Activated CD4-positive, alpha-beta T cell treated with anti-CD3 and anti-CD28 coated beads for 36 hours (primary cell): ENCODE measurements around the gene TAF1D. TPM values are rescaled to one million over a fixed set of nuclear protein-coding genes. Genes with fewer than 3 reads are reported as not detected.

ENCODE experiments used
- ATAC-seq: fragments of 200-7000 bp; cut with Tn5 transposase; one replicate; pipeline ENCODE4 v1.10.0; 2021; ENCODE audit warnings: mild to moderate bottlenecking, moderate library complexity
- CTCF ChIA-PET: fragments of 350-600 bp; sonication (Branson Sonifier 250); formaldehyde crosslinking; loops from one replicate; lab custom pipeline; 2021; ENCODE audit warnings: antibody characterized with exemption; lab: Charles Lee
- POLR2A ChIA-PET: fragments of 350-600 bp; sonication (Branson Sonifier 250); formaldehyde crosslinking; loops from one replicate; lab custom pipeline; 2021; ENCODE audit warnings: antibody characterized with exemption, inconsistent platforms; lab: Charles Lee
- DNase-seq: peaks from one replicate; pipeline ENCODE4 v3.0.0-alpha.2; 2020
- H3K27ac Mint-ChIP-seq: one replicate; pipeline ENCODE4 v1.8.0; 2021; ENCODE audit warnings: mixed read lengths
- H3K27me3 Mint-ChIP-seq: one replicate; pipeline ENCODE4 v1.8.0; 2021; ENCODE audit warnings: mixed read lengths
- H3K36me3 Mint-ChIP-seq: one replicate; pipeline ENCODE4 v1.8.0; 2021; ENCODE audit warnings: low read depth, mixed read lengths
- H3K4me1 Mint-ChIP-seq: one replicate; pipeline ENCODE4 v1.8.0; 2021; ENCODE audit warnings: mixed read lengths
- H3K4me3 Mint-ChIP-seq: one replicate; pipeline ENCODE4 v1.8.0; 2021; ENCODE audit warnings: mild to moderate bottlenecking, moderate library complexity, mixed read lengths
- H3K9me3 Mint-ChIP-seq: one replicate; pipeline ENCODE4 v1.8.0; 2021; ENCODE audit warnings: low read depth, mixed read lengths
- intact Hi-C, 2 experiments: fragments of 100-400 bp; cut with DNase I in 1 of 2; cut with micrococcal nuclease in 1 of 2; formaldehyde crosslinking; loops; one replicate each; pipeline versions ENCODE4 v1.14.2 to v1.15.1; 2022 to 2024; cut with DNase I, micrococcal nuclease
- total RNA-seq, 2 experiments: library from RNA; stranded (reverse); gene quantifications; one replicate each; pipeline ENCODE4 v1.2.3, GENCODE V29; 2021

TAF1D gene
- total RNA-seq, 2 experiments from 2014 or later = 326 to 355 TPM

DNA sequence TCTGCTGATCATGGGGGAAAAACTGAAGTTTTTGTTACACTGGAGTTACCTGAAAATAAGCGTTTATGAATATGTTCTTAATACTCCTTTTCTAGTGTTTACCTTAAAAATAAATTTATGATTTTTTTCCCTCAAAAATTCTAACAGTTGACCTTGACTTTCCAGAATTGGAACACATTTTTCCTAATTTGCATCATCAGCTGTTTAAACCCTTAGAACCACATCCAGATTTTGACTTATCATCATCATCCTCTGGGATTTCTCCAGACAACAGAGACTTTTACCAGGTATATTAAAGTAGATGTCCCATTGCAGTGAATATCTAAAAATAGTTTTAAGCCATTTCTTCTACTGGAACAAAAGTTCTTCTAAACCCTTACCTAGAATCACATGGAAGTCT lies 17.2 kb downstream of the TAF1D start:
- intact Hi-C loops = no loop called here
- CTCF ChIA-PET = no interaction called here
- Mint-ChIP-seq H3K4me1 (peaks cover 2% of the 10 kb centered on the region), H3K36me3 (peaks cover 51% of the 10 kb centered on the region), H3K4me3 (no peak overlapping the region), H3K27me3 (no peaks in the 10 kb centered on the region), H3K27ac (no peak overlapping the region), H3K9me3 (no peaks in the 10 kb centered on the region)
- POLR2A ChIA-PET = no interaction called here
- ATAC-seq = no peak
- no peak for DNase-seq

DNA sequence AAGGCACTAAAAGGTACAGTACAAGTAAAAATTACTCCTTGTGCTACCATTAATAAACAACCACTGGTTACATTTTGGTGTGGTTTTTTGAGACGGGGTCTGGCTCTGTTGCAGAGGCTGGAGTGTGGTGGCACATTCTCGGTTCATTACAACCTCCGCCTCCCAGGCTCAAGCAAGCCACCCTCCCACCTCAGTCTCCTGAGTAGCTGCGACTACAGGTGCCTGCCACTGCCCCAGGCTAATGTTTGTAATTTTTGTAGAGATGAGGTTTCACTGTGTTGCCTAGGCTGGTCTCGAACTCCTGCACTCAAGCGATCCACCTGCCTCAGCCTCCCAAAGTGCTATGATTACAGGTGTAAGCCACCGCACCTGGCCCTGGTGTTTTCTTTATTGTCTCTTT lies 20.8 kb downstream of the TAF1D start:
- ChIA-PET CTCF (interaction anchor here (1.4 to 1.7 kb wide), 2 partner anchors 10 to 13 kb away, joined by 3 to 4 read pairs; no protein-coding TSS in a partner anchor), POLR2A (no interaction called here)
- DNase-seq (no peak), ATAC-seq (no peak)
- intact Hi-C loops = no loop called here
- peaks cover 61% of the 10 kb centered on the region for H3K36me3 Mint-ChIP-seq
- no peak overlapping the region for H3K4me3 Mint-ChIP-seq
- no peaks in the 10 kb centered on the region for H3K9me3 Mint-ChIP-seq
- H3K27me3 Mint-ChIP-seq = no peaks in the 10 kb centered on the region
- H3K27ac Mint-ChIP-seq = no peak overlapping the region
- H3K4me1 Mint-ChIP-seq = peaks cover 17% of the 10 kb centered on the region

DNA sequence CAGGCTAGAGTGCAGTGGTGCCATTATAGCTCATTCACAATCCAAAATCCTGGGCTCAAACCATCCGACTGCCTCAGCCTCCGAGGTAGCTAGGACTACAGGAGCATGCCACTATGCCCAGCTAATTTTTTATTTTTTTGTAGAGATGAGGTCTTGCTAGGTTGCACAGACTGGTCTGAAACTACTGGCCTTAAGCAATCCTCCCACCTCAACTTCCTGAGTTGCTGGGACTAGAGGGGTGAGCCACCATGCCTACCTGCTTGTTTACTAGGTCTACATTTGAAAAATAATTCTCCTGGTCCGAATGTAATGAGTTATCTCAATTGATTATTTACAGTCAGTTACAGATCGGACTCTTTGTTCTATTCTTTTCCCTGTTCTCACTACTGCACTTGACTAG lies 22.0 kb downstream of the TAF1D start:
- H3K27me3 Mint-ChIP-seq = no peaks in the 10 kb centered on the region
- intact Hi-C loops = no loop called here

DNA sequence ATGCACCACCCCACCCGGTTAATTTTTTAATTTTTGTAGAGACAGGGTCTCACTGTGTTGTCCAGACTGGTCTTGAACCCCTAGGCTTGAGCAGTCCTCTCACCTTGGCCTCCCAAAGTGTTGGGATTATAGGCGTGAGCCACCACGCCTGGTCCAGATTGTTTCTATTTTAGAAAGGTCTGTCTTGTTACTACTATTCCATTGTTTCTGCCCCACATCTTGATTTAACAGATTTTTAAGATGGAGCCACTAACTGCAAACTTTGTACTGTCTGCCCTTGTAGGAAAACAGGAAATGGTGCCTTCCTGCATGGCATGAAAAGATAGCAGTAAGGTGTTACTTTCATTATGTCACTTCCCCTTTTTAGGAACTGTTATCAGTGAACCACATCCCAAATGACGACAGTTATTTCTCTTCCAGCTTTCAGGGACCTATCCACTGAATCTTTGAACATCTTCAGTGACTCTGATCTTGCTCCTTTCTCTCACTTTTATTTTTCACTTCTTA lies 23.2 kb downstream of the TAF1D start:
- peak overlapping the region; percentile 62 for H3K27ac Mint-ChIP-seq
- POLR2A ChIA-PET = interaction anchor here (0.8 kb wide), 1 partner anchor 20 kb away, joined by 3 read pairs; no protein-coding TSS in a partner anchor
- H3K4me3 Mint-ChIP-seq = no peak overlapping the region
- peaks cover 17% of the 10 kb centered on the region for H3K4me1 Mint-ChIP-seq
- DNase-seq = no peak
- peak; percentile 49 for ATAC-seq
- H3K27me3 Mint-ChIP-seq = no peaks in the 10 kb centered on the region
- CTCF ChIA-PET = interaction anchor here (1.1 to 1.4 kb wide), 2 partner anchors 11 to 38 kb away, joined by 4 to 6 read pairs; no protein-coding TSS in a partner anchor
- peaks cover 74% of the 10 kb centered on the region for H3K36me3 Mint-ChIP-seq
- intact Hi-C loops = no loop called here
- H3K9me3 Mint-ChIP-seq = peaks cover 2% of the 10 kb centered on the region

More for the DNA sequence above, 22.0 kb downstream of the TAF1D start:
- no peak for ATAC-seq
- H3K4me3 Mint-ChIP-seq = no peak overlapping the region
- H3K9me3 Mint-ChIP-seq = peaks cover 2% of the 10 kb centered on the region
- no peak for DNase-seq
- H3K36me3 Mint-ChIP-seq = peaks cover 69% of the 10 kb centered on the region
- CTCF ChIA-PET = interaction anchor here (0.6 to 0.8 kb wide), 3 partner anchors 19 to 760 kb away, joined by 3 read pairs; no protein-coding TSS in a partner anchor
- H3K27ac Mint-ChIP-seq = no peak overlapping the region
- H3K4me1 Mint-ChIP-seq = peaks cover 17% of the 10 kb centered on the region
- POLR2A ChIA-PET = interaction anchor here (0.7 to 0.8 kb wide), 4 partner anchors 16 to 33 kb away, joined by 3 to 5 read pairs (median 3); partner anchors contain the start of genes C11orf54 and TAF1D

DNA sequence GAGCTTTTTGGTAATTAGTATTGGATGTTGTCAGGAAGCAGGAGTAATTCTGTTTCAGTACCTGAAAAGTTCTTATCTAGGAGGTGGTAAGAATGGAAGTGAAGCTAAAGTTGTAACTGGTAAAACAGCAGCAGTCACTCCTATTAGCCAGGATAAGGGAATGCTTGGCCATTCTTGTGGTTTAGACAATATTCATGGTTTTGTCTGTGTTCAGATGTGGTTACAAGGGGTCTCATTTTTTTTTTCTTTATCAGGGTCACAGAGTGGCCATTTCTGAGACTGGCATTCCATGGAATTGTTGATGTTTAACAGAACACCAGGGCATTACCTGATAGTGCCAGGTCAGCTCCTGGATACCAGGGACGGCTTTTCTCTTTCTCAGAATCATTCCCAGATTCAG lies 23.8 kb downstream of the TAF1D start:
- intact Hi-C loops = no loop called here

DNA sequence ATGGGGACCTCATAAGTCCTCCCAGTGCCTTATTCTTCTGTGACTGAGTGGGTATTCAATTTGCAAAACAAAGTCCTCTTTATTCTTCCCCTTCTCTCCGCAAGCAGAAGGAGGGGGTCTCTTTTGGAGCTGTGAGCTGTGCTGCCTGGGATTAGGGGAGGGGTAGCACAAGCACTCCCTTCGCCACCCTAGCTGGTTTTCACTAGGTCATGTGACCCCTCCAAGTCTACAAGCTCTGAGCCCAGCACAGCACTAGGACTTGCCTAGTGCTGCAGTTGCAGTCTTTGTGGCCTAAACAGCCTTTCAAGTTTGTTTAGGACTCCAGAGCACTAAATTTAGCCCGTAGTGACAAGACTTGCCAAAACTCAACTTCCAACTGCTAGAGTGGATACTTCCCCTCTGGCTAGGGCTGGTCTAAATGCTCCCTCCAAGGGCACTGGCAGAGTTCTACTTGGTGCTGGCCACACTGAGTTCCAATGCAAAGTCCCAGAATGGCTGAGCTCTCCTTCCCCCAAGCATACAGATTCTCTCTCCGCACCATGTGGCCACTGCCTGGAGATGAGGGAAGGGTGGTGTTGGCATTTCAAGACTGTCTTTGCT lies 25.4 kb downstream of the TAF1D start:
- H3K27ac Mint-ChIP-seq = no peak overlapping the region
- intact Hi-C loops = no loop called here
- CTCF ChIA-PET = interaction anchor here (1.6 kb wide), 1 partner anchor 44 kb away, joined by 4 read pairs; no protein-coding TSS in a partner anchor

More for the DNA sequence above, 23.8 kb downstream of the TAF1D start:
- ATAC-seq (no peak), DNase-seq (no peak)
- Mint-ChIP-seq H3K4me3 (no peak overlapping the region), H3K4me1 (peaks cover 19% of the 10 kb centered on the region), H3K36me3 (peaks cover 75% of the 10 kb centered on the region), H3K27me3 (no peaks in the 10 kb centered on the region), H3K9me3 (peaks cover 2% of the 10 kb centered on the region), H3K27ac (peak overlapping the region; percentile 62)
- CTCF ChIA-PET = interaction anchor here (1.1 to 1.4 kb wide), 3 partner anchors 10 to 37 kb away, joined by 4 to 6 read pairs (median 4); no protein-coding TSS in a partner anchor
- POLR2A ChIA-PET = interaction anchor here (0.8 kb wide), 1 partner anchor 19 kb away, joined by 3 read pairs; no protein-coding TSS in a partner anchor

DNA sequence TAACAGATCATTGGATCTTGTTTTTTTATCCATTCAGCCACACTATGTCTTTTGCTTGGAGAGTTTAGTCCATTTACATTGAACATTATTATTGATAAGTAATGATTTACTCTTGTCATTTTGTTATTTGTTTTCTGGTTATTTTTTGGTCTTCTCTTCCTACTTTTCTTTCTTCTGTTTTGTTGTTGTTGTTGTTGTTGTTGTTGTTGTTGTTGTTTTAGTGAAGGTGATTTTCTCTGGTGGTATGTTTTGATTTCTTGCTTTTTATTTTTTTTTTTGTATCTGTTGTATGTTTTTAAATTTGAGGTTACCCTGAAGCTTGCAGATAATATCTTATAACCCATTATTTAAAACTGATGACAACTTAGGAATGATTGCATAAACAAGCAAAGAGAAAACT lies 28.6 kb downstream of the TAF1D start:
- intact Hi-C loops = no loop called here
- no peaks in the 10 kb centered on the region for H3K27me3 Mint-ChIP-seq
- H3K9me3 Mint-ChIP-seq = peaks cover 28% of the 10 kb centered on the region
- H3K27ac Mint-ChIP-seq = no peak overlapping the region
- peaks cover 12% of the 10 kb centered on the region for H3K4me1 Mint-ChIP-seq
- ChIA-PET CTCF (no interaction called here), POLR2A (no interaction called here)
- H3K4me3 Mint-ChIP-seq = no peak overlapping the region
- peaks cover 93% of the 10 kb centered on the region for H3K36me3 Mint-ChIP-seq
- DNase-seq (no peak), ATAC-seq (no peak)

More for the DNA sequence above, 25.4 kb downstream of the TAF1D start:
- POLR2A ChIA-PET = no interaction called here
- Mint-ChIP-seq H3K9me3 (peaks cover 5% of the 10 kb centered on the region), H3K4me1 (peaks cover 20% of the 10 kb centered on the region), H3K36me3 (peaks cover 76% of the 10 kb centered on the region), H3K27me3 (no peaks in the 10 kb centered on the region), H3K4me3 (no peak overlapping the region)
- no peak for DNase-seq
- no peak for ATAC-seq

DNA sequence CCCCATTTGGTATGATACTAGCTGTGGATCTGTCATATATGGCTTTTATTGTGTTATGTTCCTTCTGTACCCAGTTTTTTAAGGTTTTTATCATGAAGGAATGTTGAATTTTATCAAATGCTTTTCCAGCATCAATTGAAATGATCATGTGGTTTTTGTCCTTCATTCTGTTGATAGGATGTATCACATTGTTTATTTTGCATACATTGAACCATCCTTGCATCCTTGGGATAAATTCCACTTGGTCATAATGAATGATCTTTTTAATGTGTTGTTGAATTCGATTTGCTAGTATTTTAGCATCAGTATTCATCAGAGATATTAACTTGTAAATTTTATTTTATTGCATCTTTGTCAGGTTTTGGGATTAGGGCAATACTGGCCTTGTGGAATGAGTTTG lies 31.1 kb downstream of the TAF1D start:
- H3K36me3 Mint-ChIP-seq = peaks cover 90% of the 10 kb centered on the region
- POLR2A ChIA-PET = no interaction called here
- H3K27ac Mint-ChIP-seq = no peak overlapping the region
- ATAC-seq = no peak
- peaks cover 28% of the 10 kb centered on the region for H3K9me3 Mint-ChIP-seq
- intact Hi-C loops = no loop called here
- no peaks in the 10 kb centered on the region for H3K27me3 Mint-ChIP-seq
- no peak for DNase-seq
- peaks cover 3% of the 10 kb centered on the region for H3K4me1 Mint-ChIP-seq
- no peak overlapping the region for H3K4me3 Mint-ChIP-seq
- CTCF ChIA-PET = no interaction called here

DNA sequence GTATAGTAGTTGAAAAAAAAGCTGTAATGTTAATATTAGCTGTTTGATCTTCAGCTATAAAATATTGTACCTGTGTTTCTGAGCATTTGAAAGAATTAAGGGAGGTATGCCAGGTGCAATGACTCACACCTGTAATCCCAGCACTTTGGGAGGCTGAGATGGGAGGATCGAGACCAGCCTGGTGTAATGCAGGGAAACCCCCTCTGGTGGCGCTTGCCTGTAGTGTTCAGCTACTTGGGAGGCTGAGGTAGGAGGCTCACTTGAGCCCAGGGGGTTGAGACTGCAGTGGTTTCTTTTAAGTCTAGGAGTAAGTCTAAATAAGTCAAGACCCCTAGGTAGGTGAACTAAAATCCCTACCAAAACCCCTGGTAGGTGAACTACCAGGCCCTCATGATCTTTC lies 37.1 kb downstream of the TAF1D start:
- no peak overlapping the region for H3K4me3 Mint-ChIP-seq
- ATAC-seq = peak; percentile 30
- ChIA-PET POLR2A (no interaction called here), CTCF (no interaction called here)
- peaks cover 11% of the 10 kb centered on the region for H3K9me3 Mint-ChIP-seq
- peak; percentile 22 for DNase-seq
- intact Hi-C loops = no loop called here
- no peak overlapping the region for H3K27ac Mint-ChIP-seq
- H3K4me1 Mint-ChIP-seq = no peaks in the 10 kb centered on the region
- no peaks in the 10 kb centered on the region for H3K27me3 Mint-ChIP-seq
- H3K36me3 Mint-ChIP-seq = peaks cover 78% of the 10 kb centered on the region

DNA sequence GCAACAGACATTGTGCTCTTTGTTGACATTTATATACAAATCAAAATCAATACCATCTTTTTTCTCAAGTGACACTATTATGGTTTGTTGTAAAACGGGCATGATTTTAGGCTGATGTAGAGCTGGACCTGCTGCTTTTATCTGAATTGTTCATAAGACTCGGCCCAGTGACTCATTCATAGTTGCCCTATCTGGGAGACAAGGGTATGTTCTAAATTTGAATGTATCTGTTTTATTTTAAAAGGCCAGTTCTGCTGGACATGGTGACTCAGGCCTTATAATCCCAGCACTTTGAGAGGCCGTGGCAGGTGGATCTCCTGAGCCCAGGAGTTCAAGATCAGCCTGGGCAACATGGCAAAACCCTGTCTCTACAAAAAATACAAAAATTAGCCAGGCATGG lies 40.5 kb downstream of the TAF1D start:
- Mint-ChIP-seq H3K9me3 (no peaks in the 10 kb centered on the region), H3K4me1 (no peaks in the 10 kb centered on the region)

DNA sequence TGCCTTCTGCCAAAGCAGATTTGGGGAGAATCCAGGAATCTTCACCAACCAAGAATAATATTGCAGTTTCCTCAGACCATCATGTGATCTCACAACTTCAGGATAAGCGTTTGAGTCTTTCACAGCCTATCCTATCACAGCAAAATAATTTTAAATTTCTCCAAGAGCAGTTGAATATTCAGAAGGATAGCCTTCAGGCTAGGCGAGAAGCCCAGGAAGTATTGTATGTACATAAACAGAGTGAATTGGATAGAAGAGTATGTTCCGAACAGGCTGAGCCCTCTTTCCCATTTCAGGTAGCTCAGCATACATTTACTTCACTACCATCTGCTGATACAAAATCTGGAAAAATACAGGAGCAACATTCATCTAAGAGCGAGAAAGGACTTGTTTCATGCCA lies 43.7 kb downstream of the TAF1D start:
- ChIA-PET CTCF (no interaction called here), POLR2A (interaction anchor here (1.0 kb wide), 1 partner anchor 20 kb away, joined by 3 read pairs; no protein-coding TSS in a partner anchor)
- Mint-ChIP-seq H3K4me3 (no peak overlapping the region), H3K27me3 (no peaks in the 10 kb centered on the region), H3K9me3 (no peaks in the 10 kb centered on the region), H3K27ac (no peak overlapping the region), H3K4me1 (no peaks in the 10 kb centered on the region), H3K36me3 (peaks cover 69% of the 10 kb centered on the region)
- DNase-seq (no peak), ATAC-seq (no peak)
- intact Hi-C loops = no loop called here

More for the DNA sequence above, 40.5 kb downstream of the TAF1D start:
- H3K36me3 Mint-ChIP-seq = peaks cover 81% of the 10 kb centered on the region
- no peaks in the 10 kb centered on the region for H3K27me3 Mint-ChIP-seq
- no peak overlapping the region for H3K4me3 Mint-ChIP-seq
- ChIA-PET POLR2A (no interaction called here), CTCF (interaction anchor here (0.8 to 0.9 kb wide), 2 partner anchors 18 to 1325 kb away, joined by 3 read pairs; no protein-coding TSS in a partner anchor)
- DNase-seq = no peak
- H3K27ac Mint-ChIP-seq = no peak overlapping the region
- ATAC-seq = no peak
- intact Hi-C loops = no loop called here
